ENCODE data around the gene ME1. TPM values are rescaled to one million over a fixed set of nuclear protein-coding genes. Genes with fewer than 3 reads are reported as not detected.
"Not testable (repeated sequence)": the region's sequence is repeated elsewhere in the genome, so short reads cannot be mapped to it uniquely, and the experiment has no call there.

Gene ME1
- total and polyA plus RNA-seq, 2 experiments from 2014 or later, result 19.0 to 19.7 TPM

DNA sequence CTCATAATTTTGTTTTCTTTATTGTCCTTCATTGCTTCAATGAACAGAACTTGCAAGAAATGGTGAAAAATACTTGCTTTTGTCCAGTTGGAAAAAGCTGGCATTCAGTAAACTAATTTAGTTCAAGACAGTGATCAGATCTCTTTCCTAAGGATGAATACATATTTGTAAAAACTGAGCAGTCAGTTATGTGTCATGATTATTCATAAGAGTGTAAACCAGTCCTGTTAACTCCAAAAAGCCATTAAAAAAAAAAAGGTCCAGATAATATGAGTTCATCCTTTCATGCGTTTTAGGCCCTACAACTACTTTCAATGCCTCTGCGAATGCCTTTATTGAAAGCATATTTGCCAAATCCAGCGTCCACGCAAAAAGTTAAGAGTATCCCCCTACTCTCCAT is 238.4 kb downstream of the ME1 start:
- peaks cover 58% of the 10 kb centered on the region for H3K79me2 ChIP-seq
- H3K9me3 ChIP-seq (ENCODE audit: low read depth), result no peaks in the 10 kb centered on the region
- TF ChIP-seq EZH2 (IDR thresholded peaks at IDR 0.05; ENCODE audit: borderline replicate concordance) (no peak), EZH2phosphoT487 (IDR thresholded peaks at IDR 0.05; ENCODE audit: low read depth, severe bottlenecking, unreplicated experiment) (no peak)
- TF ChIP-seq, protein P1, sequence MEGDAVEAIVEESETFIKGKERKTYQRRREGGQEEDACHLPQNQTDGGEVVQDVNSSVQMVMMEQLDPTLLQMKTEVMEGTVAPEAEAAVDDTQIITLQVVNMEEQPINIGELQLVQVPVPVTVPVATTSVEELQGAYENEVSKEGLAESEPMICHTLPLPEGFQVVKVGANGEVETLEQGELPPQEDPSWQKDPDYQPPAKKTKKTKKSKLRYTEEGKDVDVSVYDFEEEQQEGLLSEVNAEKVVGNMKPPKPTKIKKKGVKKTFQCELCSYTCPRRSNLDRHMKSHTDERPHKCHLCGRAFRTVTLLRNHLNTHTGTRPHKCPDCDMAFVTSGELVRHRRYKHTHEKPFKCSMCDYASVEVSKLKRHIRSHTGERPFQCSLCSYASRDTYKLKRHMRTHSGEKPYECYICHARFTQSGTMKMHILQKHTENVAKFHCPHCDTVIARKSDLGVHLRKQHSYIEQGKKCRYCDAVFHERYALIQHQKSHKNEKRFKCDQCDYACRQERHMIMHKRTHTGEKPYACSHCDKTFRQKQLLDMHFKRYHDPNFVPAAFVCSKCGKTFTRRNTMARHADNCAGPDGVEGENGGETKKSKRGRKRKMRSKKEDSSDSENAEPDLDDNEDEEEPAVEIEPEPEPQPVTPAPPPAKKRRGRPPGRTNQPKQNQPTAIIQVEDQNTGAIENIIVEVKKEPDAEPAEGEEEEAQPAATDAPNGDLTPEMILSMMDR (IDR thresholded peaks at IDR 0.05; ENCODE audit: poor library complexity), result no peak
- H4K20me1 ChIP-seq (ENCODE audit: insufficient read depth, poor library complexity, severe bottlenecking), result peaks cover 14% of the 10 kb centered on the region
- peak overlapping the region; percentile 97 for H3K27ac ChIP-seq
- WGBS (ENCODE audit: low lambda C conversion rate, missing lambda C conversion rate), result 0% methylated on average over 4 of the region's 4 CpGs
- no peak for DNase-seq (ENCODE audit: low spot score)
- H3K4me1 ChIP-seq (ENCODE audit: insufficient read depth), result peaks cover 23% of the 10 kb centered on the region
- H3K27me3 ChIP-seq, result no peaks in the 10 kb centered on the region
- peak overlapping the region; percentile 89 for H3K4me3 ChIP-seq
- H3K4me2 ChIP-seq, result peak overlapping the region; percentile 98
- H3K9me2 ChIP-seq (replicated peaks; ENCODE audit: insufficient read depth), result no peaks in the 10 kb centered on the region
- H2AFZ ChIP-seq, result peak overlapping the region; percentile 97
- H3K36me3 ChIP-seq (replicated peaks; ENCODE audit: insufficient read depth, low read depth), result no peaks in the 10 kb centered on the region

GRCh38 chr6:83191974-83192373 is 238.9 kb downstream of the ME1 start:
- not testable (repeated sequence) for H3K9me2 ChIP-seq (replicated peaks; ENCODE audit: insufficient read depth); H3K27me3 ChIP-seq; DNase-seq (ENCODE audit: low spot score); H2AFZ ChIP-seq; H3K9me3 ChIP-seq (ENCODE audit: low read depth); H3K36me3 ChIP-seq (replicated peaks; ENCODE audit: insufficient read depth, low read depth)
- Histone ChIP-seq H3K27ac (peak overlapping the region; percentile 97), H4K20me1 (ENCODE audit: insufficient read depth, poor library complexity, severe bottlenecking) (peaks cover 18% of the 10 kb centered on the region), H3K4me2 (peak overlapping the region; percentile 98), H3K4me3 (peak overlapping the region; percentile 89), H3K4me1 (ENCODE audit: insufficient read depth) (peaks cover 23% of the 10 kb centered on the region), H3K79me2 (peaks cover 63% of the 10 kb centered on the region)
- 89% methylated on average over 18 of the region's 18 CpGs for WGBS (ENCODE audit: low lambda C conversion rate, missing lambda C conversion rate)

GRCh38 chr6:83190626-83191025 is 240.2 kb downstream of the ME1 start:
- no peak overlapping the region for H2AFZ ChIP-seq
- 49% methylated on average over 6 of the region's 6 CpGs for WGBS (ENCODE audit: low lambda C conversion rate, missing lambda C conversion rate)
- H3K36me3 ChIP-seq (replicated peaks; ENCODE audit: insufficient read depth, low read depth), result no peaks in the 10 kb centered on the region
- peak; percentile 54 for DNase-seq (ENCODE audit: low spot score)
- H3K27ac ChIP-seq, result peak overlapping the region; percentile 79
- peak overlapping the region; percentile 98 for H3K4me2 ChIP-seq
- H3K9me2 ChIP-seq (replicated peaks; ENCODE audit: insufficient read depth), result no peaks in the 10 kb centered on the region
- peaks cover 73% of the 10 kb centered on the region for H3K79me2 ChIP-seq
- H3K4me3 ChIP-seq, result no peak overlapping the region
- H3K9me3 ChIP-seq (ENCODE audit: low read depth), result no peaks in the 10 kb centered on the region
- TF ChIP-seq, protein P1 (IDR thresholded peaks at IDR 0.05; ENCODE audit: poor library complexity), result no peak
- no peak for TF ChIP-seq EZH2phosphoT487 (IDR thresholded peaks at IDR 0.05; ENCODE audit: low read depth, severe bottlenecking, unreplicated experiment)
- no peak for TF ChIP-seq EZH2 (IDR thresholded peaks at IDR 0.05; ENCODE audit: borderline replicate concordance)
- H4K20me1 ChIP-seq (ENCODE audit: insufficient read depth, poor library complexity, severe bottlenecking), result peaks cover 18% of the 10 kb centered on the region
- H3K27me3 ChIP-seq, result no peaks in the 10 kb centered on the region
- H3K4me1 ChIP-seq (ENCODE audit: insufficient read depth), result peaks cover 23% of the 10 kb centered on the region

GRCh38 chr6:83188501-83188900 is 242.3 kb downstream of the ME1 start:
- H3K27me3 ChIP-seq, result no peaks in the 10 kb centered on the region
- H4K20me1 ChIP-seq (ENCODE audit: insufficient read depth, poor library complexity, severe bottlenecking), result peaks cover 18% of the 10 kb centered on the region
- H3K36me3 ChIP-seq (replicated peaks; ENCODE audit: insufficient read depth, low read depth), result no peaks in the 10 kb centered on the region
- 83% methylated on average over 3 of the region's 3 CpGs for WGBS (ENCODE audit: low lambda C conversion rate, missing lambda C conversion rate)
- H3K4me1 ChIP-seq (ENCODE audit: insufficient read depth), result peaks cover 14% of the 10 kb centered on the region
- H3K9me3 ChIP-seq (ENCODE audit: low read depth), result no peaks in the 10 kb centered on the region
- no peak overlapping the region for H2AFZ ChIP-seq
- no peak overlapping the region for H3K27ac ChIP-seq
- H3K79me2 ChIP-seq, result peaks cover 78% of the 10 kb centered on the region
- no peak for DNase-seq (ENCODE audit: low spot score)
- no peak overlapping the region for H3K4me3 ChIP-seq
- no peak overlapping the region for H3K4me2 ChIP-seq
- no peaks in the 10 kb centered on the region for H3K9me2 ChIP-seq (replicated peaks; ENCODE audit: insufficient read depth)
- TF ChIP-seq, protein P1 (IDR thresholded peaks at IDR 0.05; ENCODE audit: poor library complexity), result no peak
- TF ChIP-seq EZH2 (IDR thresholded peaks at IDR 0.05; ENCODE audit: borderline replicate concordance) (no peak), EZH2phosphoT487 (IDR thresholded peaks at IDR 0.05; ENCODE audit: low read depth, severe bottlenecking, unreplicated experiment) (no peak)
